Fibroblast of skin of scalp (primary cell): ENCODE data around the gene TENT5A.

Source experiments
- DNase-seq: peaks from one replicate; pipeline ENCODE4 v3.0.0-alpha.2; 2013

The TENT5A gene

GRCh38 chr6:81770381-81770780, 17.9 kb upstream of the TENT5A start:
- no peak for DNase-seq

GRCh38 chr6:81769824-81770223, 17.3 kb upstream of the TENT5A start:
- DNase-seq, result no peak

- DNase-seq, result no peak
These were observed 15.9 kb upstream of the TENT5A start for GRCh38 chr6:81768150-81768942.

- peak; percentile 97 for DNase-seq
These were observed 14.8 kb upstream of the TENT5A start for GRCh38 chr6:81767163-81767891.

- DNase-seq, result peak; percentile 95
These were observed 14.1 kb upstream of the TENT5A start for GRCh38 chr6:81766482-81767069.

GRCh38 chr6:81764531-81764930, 12.1 kb upstream of the TENT5A start:
- DNase-seq, result no peak

GRCh38 chr6:81763968-81764367, 11.5 kb upstream of the TENT5A start:
- no peak for DNase-seq

- peak; percentile 53 for DNase-seq
These were observed 10.6 kb upstream of the TENT5A start for GRCh38 chr6:81763051-81763450.

- no peak for DNase-seq
These were observed 10.1 kb upstream of the TENT5A start for GRCh38 chr6:81762606-81763005.

- DNase-seq, result peak; percentile 58
These were observed 9.7 kb upstream of the TENT5A start for GRCh38 chr6:81762132-81762531.

GRCh38 chr6:81761197-81761596, 8.7 kb upstream of the TENT5A start:
- DNase-seq, result peak; percentile 74

- DNase-seq, result no peak
These were observed 7.3 kb upstream of the TENT5A start for GRCh38 chr6:81759782-81760181.

- no peak for DNase-seq
These were observed 5.7 kb upstream of the TENT5A start for GRCh38 chr6:81758221-81758620.

GRCh38 chr6:81756690-81757089, 4.2 kb upstream of the TENT5A start:
- no peak for DNase-seq

- peak; percentile 83 for DNase-seq
These were observed 3.1 kb upstream of the TENT5A start for GRCh38 chr6:81755551-81755950.

- DNase-seq, result no peak
These were observed 2.4 kb upstream of the TENT5A start for GRCh38 chr6:81754906-81755305.

GRCh38 chr6:81753711-81754577, 1.5 kb upstream of the TENT5A start:
- DNase-seq, result peak; percentile 76

- DNase-seq, result peak; percentile 92
These were observed 635 bp upstream of the TENT5A start for GRCh38 chr6:81752921-81753710.

- peak; percentile 36 for DNase-seq
These were observed 945 bp downstream of the TENT5A start for GRCh38 chr6:81751388-81752083.

- DNase-seq, result no peak
These were observed 1.6 kb downstream of the TENT5A start for GRCh38 chr6:81750681-81751387.
